ENCODE results near the gene NSD2. TPM values are rescaled to one million over a fixed set of nuclear protein-coding genes. Genes with fewer than 3 reads are reported as not detected.

NSD2 gene
- total and polyA plus RNA-seq, 9 of the 15 experiments (the other 6 are each of a cell fraction or from before 2014, with no cell fraction given) = 6.4 to 126 (median 58.8) TPM

DNA sequence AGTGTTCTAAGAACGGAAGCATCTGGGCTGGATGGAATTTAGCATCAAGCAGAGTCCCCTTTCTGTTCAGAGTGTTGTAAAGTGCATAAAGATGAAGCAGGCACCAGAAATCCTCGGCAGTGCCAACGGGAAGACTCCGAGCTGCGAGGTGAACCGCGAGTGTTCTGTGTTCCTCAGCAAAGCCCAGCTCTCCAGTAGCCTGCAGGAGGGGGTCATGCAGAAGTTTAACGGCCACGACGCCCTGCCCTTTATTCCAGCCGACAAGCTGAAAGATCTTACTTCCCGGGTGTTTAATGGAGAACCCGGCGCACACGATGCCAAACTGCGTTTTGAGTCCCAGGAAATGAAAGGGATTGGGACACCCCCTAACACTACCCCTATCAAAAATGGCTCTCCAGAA, 29.4 kb downstream of the NSD2 start (continued):
- TF ChIP-seq, protein P1, sequence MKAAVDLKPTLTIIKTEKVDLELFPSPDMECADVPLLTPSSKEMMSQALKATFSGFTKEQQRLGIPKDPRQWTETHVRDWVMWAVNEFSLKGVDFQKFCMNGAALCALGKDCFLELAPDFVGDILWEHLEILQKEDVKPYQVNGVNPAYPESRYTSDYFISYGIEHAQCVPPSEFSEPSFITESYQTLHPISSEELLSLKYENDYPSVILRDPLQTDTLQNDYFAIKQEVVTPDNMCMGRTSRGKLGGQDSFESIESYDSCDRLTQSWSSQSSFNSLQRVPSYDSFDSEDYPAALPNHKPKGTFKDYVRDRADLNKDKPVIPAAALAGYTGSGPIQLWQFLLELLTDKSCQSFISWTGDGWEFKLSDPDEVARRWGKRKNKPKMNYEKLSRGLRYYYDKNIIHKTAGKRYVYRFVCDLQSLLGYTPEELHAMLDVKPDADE (conservative IDR thresholded peaks at IDR 0.05; ENCODE audit: control insufficient read depth, low read depth, low read length) = no peak
- TF ChIP-seq ZFP91 (CRISPR knock-in tag; IDR thresholded peaks at IDR 0.05) (no peak), SIRT6 (IDR thresholded peaks at IDR 0.05; ENCODE audit: low read depth, low read length) (no peak), NUFIP1 (IDR thresholded peaks at IDR 0.05; ENCODE audit: partially characterized antibody) (no peak), ZNF431 (CRISPR knock-in tag; IDR thresholded peaks at IDR 0.05) (no peak), RUNX1 (IDR thresholded peaks at IDR 0.05; ENCODE audit: low read depth) (no peak), ZEB2 (IDR thresholded peaks at IDR 0.05) (no peak)
- TF ChIP-seq, protein P2, sequence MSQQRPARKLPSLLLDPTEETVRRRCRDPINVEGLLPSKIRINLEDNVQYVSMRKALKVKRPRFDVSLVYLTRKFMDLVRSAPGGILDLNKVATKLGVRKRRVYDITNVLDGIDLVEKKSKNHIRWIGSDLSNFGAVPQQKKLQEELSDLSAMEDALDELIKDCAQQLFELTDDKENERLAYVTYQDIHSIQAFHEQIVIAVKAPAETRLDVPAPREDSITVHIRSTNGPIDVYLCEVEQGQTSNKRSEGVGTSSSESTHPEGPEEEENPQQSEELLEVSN (IDR thresholded peaks at IDR 0.05; ENCODE audit: borderline replicate concordance in 1 of 2, extremely low read depth in 1 of 2, insufficient read depth in 1 of 2, insufficient read length in 1 of 2, low read depth in 1 of 2, low read length in 1 of 2, poor library complexity in 1 of 2, severe bottlenecking in 1 of 2) = no peak
- TF ChIP-seq, protein P3, sequence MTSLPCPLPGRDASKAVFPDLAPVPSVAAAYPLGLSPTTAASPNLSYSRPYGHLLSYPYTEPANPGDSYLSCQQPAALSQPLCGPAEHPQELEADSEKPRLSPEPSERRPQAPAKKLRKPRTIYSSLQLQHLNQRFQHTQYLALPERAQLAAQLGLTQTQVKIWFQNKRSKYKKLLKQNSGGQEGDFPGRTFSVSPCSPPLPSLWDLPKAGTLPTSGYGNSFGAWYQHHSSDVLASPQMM (CRISPR knock-in tag; IDR thresholded peaks at IDR 0.05) = no peak
- TF ChIP-seq, protein P4, sequence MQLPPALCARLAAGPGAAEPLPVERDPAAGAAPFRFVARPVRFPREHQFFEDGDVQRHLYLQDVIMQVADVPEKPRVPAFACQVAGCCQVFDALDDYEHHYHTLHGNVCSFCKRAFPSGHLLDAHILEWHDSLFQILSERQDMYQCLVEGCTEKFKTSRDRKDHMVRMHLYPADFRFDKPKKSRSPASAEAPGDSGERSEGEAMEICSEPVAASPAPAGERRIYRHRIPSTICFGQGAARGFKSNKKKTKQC (CRISPR knock-in tag; IDR thresholded peaks at IDR 0.05) = no peak

Measured in K562 (cell line).